NCI-H345 (cell line): ENCODE data around the gene SUPT4H1.

Experiments
- DNase-seq: peaks from one replicate; lab custom pipeline; 2025; lab: John Stamatoyannopoulos, UW

The SUPT4H1 gene

GRCh38 chr17:58317421-58318064, 34.5 kb downstream of the SUPT4H1 start:
- DNase-seq: peak; percentile 32

- no peak for DNase-seq
Observed at GRCh38 chr17:58316260-58316960, 35.6 kb downstream of the SUPT4H1 start.

- DNase-seq: no peak
Observed at GRCh38 chr17:58315750-58316149, 36.3 kb downstream of the SUPT4H1 start.

- DNase-seq: no peak
Observed at GRCh38 chr17:58315281-58315711, 36.7 kb downstream of the SUPT4H1 start.

GRCh38 chr17:58314706-58315015, 37.3 kb downstream of the SUPT4H1 start:
- no peak for DNase-seq

- DNase-seq: peak; percentile 72
Observed at GRCh38 chr17:58313815-58314705, 37.9 kb downstream of the SUPT4H1 start.

- no peak for DNase-seq
Observed at GRCh38 chr17:58312829-58313228, 39.2 kb downstream of the SUPT4H1 start.

GRCh38 chr17:58312021-58312630, 39.9 kb downstream of the SUPT4H1 start:
- DNase-seq: no peak

- no peak for DNase-seq
Observed at GRCh38 chr17:58311429-58311894, 40.5 kb downstream of the SUPT4H1 start.

- no peak for DNase-seq
Observed at GRCh38 chr17:58310511-58311428, 41.2 kb downstream of the SUPT4H1 start.

- DNase-seq: no peak
Observed at GRCh38 chr17:58309918-58310259, 42.1 kb downstream of the SUPT4H1 start.

- no peak for DNase-seq
Observed at GRCh38 chr17:58308985-58309917, 42.8 kb downstream of the SUPT4H1 start.

- no peak for DNase-seq
Observed at GRCh38 chr17:58308173-58308984, 43.6 kb downstream of the SUPT4H1 start.

GRCh38 chr17:58307468-58308172, 44.4 kb downstream of the SUPT4H1 start:
- DNase-seq: no peak

GRCh38 chr17:58306131-58306951, 45.7 kb downstream of the SUPT4H1 start:
- no peak for DNase-seq

GRCh38 chr17:58305626-58306025, 46.4 kb downstream of the SUPT4H1 start:
- DNase-seq: no peak

- no peak for DNase-seq
Observed at GRCh38 chr17:58304750-58305486, 47.1 kb downstream of the SUPT4H1 start.
